Caco-2 (cell line): ENCODE measurements around the gene DNAAF5. TPM values are rescaled to one million over a fixed set of nuclear protein-coding genes. Genes with fewer than 3 reads are reported as not detected.

Source experiments
- BruUV-seq: library from RNA; stranded (reverse); fragments of 400-500 nt; replicated peaks from 2 replicates; lab custom pipeline; 2021; lab: Mats Ljungman, UMichigan
- CTCF ChIA-PET: fragments of 300-600 bp; sonication (Branson Sonifier 250); formaldehyde crosslinking; loops from one replicate; lab custom pipeline; 2022; ENCODE audit warnings: antibody characterized with exemption; lab: Charles Lee
- POLR2A ChIA-PET: fragments of 300-600 bp; sonication (Branson Sonifier 250); formaldehyde crosslinking; loops from one replicate; lab custom pipeline; 2022; ENCODE audit warnings: antibody characterized with exemption; lab: Charles Lee
- DNase-seq, 2 experiments: peaks; one replicate each; pipeline versions ENCODE4 v3.0.0 to v3.0.0-alpha.2; 2020 to 2022
- H3K27me3 ChIP-seq: replicated peaks from 2 replicates; pipeline ENCODE4 v1.6.0; 2011; ENCODE audit warnings: low read length; ENCODE audit not compliant: control insufficient read depth, insufficient read depth
- H3K36me3 ChIP-seq: 2 replicates; pipeline ENCODE4 v1.5.1; 2011; ENCODE audit warnings: low read length; ENCODE audit not compliant: control insufficient read depth, insufficient read depth
- H3K4me1 ChIP-seq: fragments of 250-450 bp; sonication (Bioruptor Pico); 2 replicates; pipeline ENCODE4 v1.5.1; 2020; ENCODE audit warnings: mild to moderate bottlenecking
- H3K4me3 ChIP-seq: 2 replicates; pipeline ENCODE4 v1.5.1; 2011; ENCODE audit warnings: low read depth, mild to moderate bottlenecking, control low read depth, low read length
- H3K9me3 ChIP-seq: fragments of 250-450 bp; sonication (Bioruptor Pico); 2 replicates; pipeline ENCODE4 v1.5.1; 2020; ENCODE audit warnings: mild to moderate bottlenecking, moderate library complexity
- H3K27ac Mint-ChIP-seq: one replicate; pipeline ENCODE4 v1.8.0; 2022; ENCODE audit warnings: mixed read lengths; ENCODE audit not compliant: unreplicated experiment
- H3K27me3 Mint-ChIP-seq: one replicate; pipeline ENCODE4 v1.8.0; 2022; ENCODE audit warnings: mixed read lengths; ENCODE audit not compliant: insufficient read depth, unreplicated experiment
- H3K36me3 Mint-ChIP-seq: one replicate; pipeline ENCODE4 v1.8.0; 2022; ENCODE audit warnings: mild to moderate bottlenecking, mixed read lengths; ENCODE audit not compliant: insufficient read depth, unreplicated experiment
- H3K4me1 Mint-ChIP-seq: one replicate; pipeline ENCODE4 v1.8.0; 2022; ENCODE audit warnings: low read depth, mixed read lengths; ENCODE audit not compliant: unreplicated experiment
- H3K4me3 Mint-ChIP-seq: one replicate; pipeline ENCODE4 v1.8.0; 2022; ENCODE audit warnings: mild to moderate bottlenecking, moderate library complexity, mixed read lengths; ENCODE audit not compliant: unreplicated experiment
- H3K9me3 Mint-ChIP-seq: one replicate; pipeline ENCODE4 v1.8.0; 2022; ENCODE audit warnings: mixed read lengths; ENCODE audit not compliant: unreplicated experiment
- CTCF ChIP-seq, 2 experiments: fragments of 200-600 bp in 1 of 2; IDR thresholded peaks; 1 replicate in 1 of 2; 2 replicates in 1 of 2; pipeline versions ENCODE4 v1.5.1 to v1.8.0; 2011 to 2022; ENCODE audit warnings: antibody characterized with exemption in 1 of 2, control low read depth in 1 of 2, inconsistent platforms in 1 of 2, low read depth in 1 of 2, low read length in 1 of 2, mild to moderate bottlenecking in 1 of 2, moderate library complexity in 1 of 2; ENCODE audit not compliant: insufficient read depth in 1 of 2, severe bottlenecking in 1 of 2, unreplicated experiment in 1 of 2
- intact Hi-C: fragments of 100-400 bp; cut with micrococcal nuclease; formaldehyde crosslinking; loops from one replicate; pipeline ENCODE4 v1.10.0; 2022; ENCODE audit not compliant: unreplicated experiment
- total RNA-seq: library from RNA; stranded (reverse); gene quantifications from 2 replicates; pipeline ENCODE4 v1.2.3, GENCODE V29; 2022

The DNAAF5 gene
- total RNA-seq, 1 experiment from 2014 or later = 51.4 TPM

GRCh38 chr7:762885-763284 is 36.4 kb downstream of the DNAAF5 start:
- POLR2A ChIA-PET = no interaction called here

GRCh38 chr7:763762-764161 is 37.3 kb downstream of the DNAAF5 start:
- intact Hi-C loops = loop anchor here (10.0 kb wide), 1 partner anchor 329 kb away; no protein-coding TSS in a partner anchor
- Histone ChIP-seq H3K9me3 (no peaks in the 10 kb centered on the region), H3K4me1 (no peaks in the 10 kb centered on the region), H3K27me3 (no peaks in the 10 kb centered on the region), H3K4me3 (no peak overlapping the region), H3K36me3 (peaks cover 2% of the 10 kb centered on the region; the same call in 1 of the 2 replicates)
- no TSS peak for BruUV-seq
- no peaks in the 10 kb centered on the region for H3K4me1 Mint-ChIP-seq
- POLR2A ChIA-PET = no interaction called here
- H3K4me3 Mint-ChIP-seq = no peak overlapping the region
- H3K27ac Mint-ChIP-seq = no peak overlapping the region
- TF ChIP-seq CTCF (IDR thresholded peaks at IDR 0.05; ENCODE audit: insufficient read depth in 1 of 2, low read depth in 1 of 2, low read length in 1 of 2, severe bottlenecking in 1 of 2, unreplicated experiment in 1 of 2) = no peak
- no peak for DNase-seq
- no peaks in the 10 kb centered on the region for H3K27me3 Mint-ChIP-seq
- H3K9me3 Mint-ChIP-seq = no peaks in the 10 kb centered on the region
- peaks cover 58% of the 10 kb centered on the region for H3K36me3 Mint-ChIP-seq
- CTCF ChIA-PET = no interaction called here

More at GRCh38 chr7:762885-763284, 36.4 kb downstream of the DNAAF5 start:
- no peak for TF ChIP-seq CTCF (IDR thresholded peaks at IDR 0.05; ENCODE audit: insufficient read depth in 1 of 2, low read depth in 1 of 2, low read length in 1 of 2, severe bottlenecking in 1 of 2, unreplicated experiment in 1 of 2)
- Mint-ChIP-seq H3K4me3 (no peak overlapping the region), H3K27me3 (no peaks in the 10 kb centered on the region), H3K27ac (no peak overlapping the region), H3K9me3 (no peaks in the 10 kb centered on the region), H3K36me3 (peaks cover 61% of the 10 kb centered on the region), H3K4me1 (no peaks in the 10 kb centered on the region)
- Histone ChIP-seq H3K36me3 (peaks cover 2% of the 10 kb centered on the region; the same call in 1 of the 2 replicates), H3K9me3 (no peaks in the 10 kb centered on the region), H3K27me3 (no peaks in the 10 kb centered on the region), H3K4me1 (no peaks in the 10 kb centered on the region), H3K4me3 (no peak overlapping the region)
- CTCF ChIA-PET = no interaction called here
- DNase-seq = no peak
- BruUV-seq = no TSS peak
- intact Hi-C loops = loop anchor here (10.0 kb wide), 1 partner anchor 328 kb away; no protein-coding TSS in a partner anchor

- Histone ChIP-seq H3K4me3 (no peak overlapping the region), H3K9me3 (no peaks in the 10 kb centered on the region), H3K36me3 (peaks cover 2% of the 10 kb centered on the region; the same call in 1 of the 2 replicates), H3K27me3 (no peaks in the 10 kb centered on the region), H3K4me1 (peaks cover 8% of the 10 kb centered on the region)
- TF ChIP-seq CTCF (IDR thresholded peaks at IDR 0.05; ENCODE audit: insufficient read depth in 1 of 2, low read depth in 1 of 2, low read length in 1 of 2, severe bottlenecking in 1 of 2, unreplicated experiment in 1 of 2) = no peak
- POLR2A ChIA-PET = no interaction called here
- intact Hi-C loops = loop anchor here (10.0 kb wide), 1 partner anchor 331 kb away; no protein-coding TSS in a partner anchor
- Mint-ChIP-seq H3K9me3 (no peaks in the 10 kb centered on the region), H3K36me3 (peaks cover 44% of the 10 kb centered on the region), H3K4me3 (no peak overlapping the region), H3K4me1 (no peaks in the 10 kb centered on the region), H3K27ac (no peak overlapping the region), H3K27me3 (no peaks in the 10 kb centered on the region)
- DNase-seq = no peak
- no TSS peak for BruUV-seq
- CTCF ChIA-PET = no interaction called here
Measured at GRCh38 chr7:765383-765782, 38.9 kb downstream of the DNAAF5 start.
